MM.1S (cell line): ENCODE results near the gene PXYLP1.

ENCODE experiments used
- DNase-seq: peaks from one replicate; pipeline ENCODE4 v3.0.0-alpha.2; 2015
- H2AFZ ChIP-seq: fragments of 300-600 bp; sonication (generic); 2 replicates; pipeline ENCODE4 v1.6.0; 2016; ENCODE audit warnings: antibody characterized with exemption, low read length
- H3F3A ChIP-seq: fragments of 300-600 bp; sonication (generic); 2 replicates; pipeline ENCODE4 v1.6.1; 2016; ENCODE audit warnings: mild to moderate bottlenecking, antibody characterized with exemption, low read length, moderate library complexity, mixed read lengths; ENCODE audit not compliant: insufficient read depth
- H3K27ac ChIP-seq: fragments of 300-600 bp; sonication (generic); 2 replicates; pipeline ENCODE4 v1.5.1; 2016; ENCODE audit warnings: mild to moderate bottlenecking, low read length
- H3K27me3 ChIP-seq: fragments of 300-600 bp; sonication (generic); replicated peaks from 2 replicates; pipeline ENCODE4 v1.6.0; 2016; ENCODE audit warnings: low read length; ENCODE audit not compliant: insufficient read depth
- H3K36me3 ChIP-seq: fragments of 300-600 bp; sonication (generic); replicated peaks from 2 replicates; pipeline ENCODE4 v1.6.1; 2016; ENCODE audit warnings: mild to moderate bottlenecking, low read length, mixed read lengths; ENCODE audit not compliant: insufficient read depth
- H3K4me1 ChIP-seq: fragments of 300-600 bp; sonication (generic); 2 replicates; pipeline ENCODE4 v1.6.1; 2016; ENCODE audit warnings: low read length, mixed read lengths
- H3K4me2 ChIP-seq: fragments of 300-600 bp; sonication (generic); 2 replicates; pipeline ENCODE4 v1.6.0; 2016; ENCODE audit warnings: low read depth, low read length
- H3K4me3 ChIP-seq: fragments of 300-600 bp; sonication (generic); 2 replicates; pipeline ENCODE4 v1.5.1; 2016; ENCODE audit warnings: low read length, mixed read lengths
- H3K79me2 ChIP-seq: fragments of 300-600 bp; sonication (generic); 2 replicates; pipeline ENCODE4 v1.6.1; 2016; ENCODE audit warnings: mixed run types, low read length, mixed read lengths
- H3K9ac ChIP-seq: fragments of 300-600 bp; sonication (generic); 2 replicates; pipeline ENCODE4 v1.6.1; 2016; ENCODE audit warnings: low read length, mixed read lengths
- H3K9me2 ChIP-seq: fragments of 300-600 bp; sonication (generic); replicated peaks from 2 replicates; pipeline ENCODE4 v1.6.1; 2016; ENCODE audit warnings: mild to moderate bottlenecking, low read length, mixed read lengths; ENCODE audit not compliant: insufficient read depth
- H3K9me3 ChIP-seq: fragments of 300-600 bp; sonication (generic); replicated peaks from 2 replicates; pipeline ENCODE4 v1.6.1; 2016; ENCODE audit warnings: mild to moderate bottlenecking, low read length, mixed read lengths; ENCODE audit not compliant: insufficient read depth
- H4K20me1 ChIP-seq: fragments of 300-600 bp; sonication (generic); 2 replicates; pipeline ENCODE4 v1.6.1; 2016; ENCODE audit warnings: mild to moderate bottlenecking, low read length, moderate library complexity, mixed read lengths; ENCODE audit not compliant: insufficient read depth
- CTCF ChIP-seq: fragments of 300-600 bp; sonication (generic); IDR thresholded peaks from 2 replicates; pipeline ENCODE4 v1.5.1; 2016; ENCODE audit warnings: antibody characterized with exemption, low read length, mixed read lengths
- EZH2 ChIP-seq: fragments of 300-600 bp; sonication (generic); optimal IDR thresholded peaks from 2 replicates; pipeline ENCODE3; 2017; ENCODE audit warnings: low read depth, mild to moderate bottlenecking, antibody characterized with exemption, low read length, mixed read lengths
- EZH2phosphoT487 ChIP-seq: fragments of 300-600 bp; sonication (generic); IDR thresholded peaks from 2 replicates; pipeline ENCODE4 v1.6.1; 2018; ENCODE audit warnings: antibody characterized with exemption, low read length

The PXYLP1 gene

DNA sequence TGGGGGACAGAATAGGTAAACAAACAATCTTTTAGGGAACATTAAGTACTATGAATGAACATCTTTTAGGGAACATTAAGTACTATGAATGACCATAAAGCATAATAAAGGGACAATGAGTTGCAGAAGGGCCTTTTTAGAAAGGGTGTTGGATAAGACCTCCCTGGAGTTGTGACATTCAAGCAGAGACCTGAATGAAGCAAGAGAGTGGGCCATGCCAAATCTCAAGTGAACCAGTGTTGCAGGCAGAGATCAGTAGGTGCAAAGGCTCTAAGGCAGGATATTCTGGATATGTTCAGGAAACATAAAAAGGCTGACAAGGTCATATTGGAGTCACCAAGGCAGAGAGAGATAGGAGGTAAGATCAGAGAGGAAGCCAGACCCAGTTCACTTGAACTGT is 107.3 kb downstream of the PXYLP1 start:
- H3F3A ChIP-seq: 0 out of 2 replicates have a peak, but pooled peaks cover 4% of the 10 kb centered on the region
- no peak overlapping the region for H3K4me2 ChIP-seq
- peaks cover 12% of the 10 kb centered on the region for H3K4me1 ChIP-seq
- H3K79me2 ChIP-seq: no peaks in the 10 kb centered on the region
- H3K9me2 ChIP-seq: no peaks in the 10 kb centered on the region
- H3K27ac ChIP-seq: no peak overlapping the region
- H3K9ac ChIP-seq: no peak overlapping the region
- H3K4me3 ChIP-seq: no peak overlapping the region
- no peaks in the 10 kb centered on the region for H3K9me3 ChIP-seq
- no peak for DNase-seq
- H4K20me1 ChIP-seq: no peaks in the 10 kb centered on the region
- TF ChIP-seq EZH2phosphoT487 (no peak), CTCF (no peak), EZH2 (no peak)
- H3K27me3 ChIP-seq: no peaks in the 10 kb centered on the region
- H2AFZ ChIP-seq: no peak overlapping the region
- no peaks in the 10 kb centered on the region for H3K36me3 ChIP-seq

DNA sequence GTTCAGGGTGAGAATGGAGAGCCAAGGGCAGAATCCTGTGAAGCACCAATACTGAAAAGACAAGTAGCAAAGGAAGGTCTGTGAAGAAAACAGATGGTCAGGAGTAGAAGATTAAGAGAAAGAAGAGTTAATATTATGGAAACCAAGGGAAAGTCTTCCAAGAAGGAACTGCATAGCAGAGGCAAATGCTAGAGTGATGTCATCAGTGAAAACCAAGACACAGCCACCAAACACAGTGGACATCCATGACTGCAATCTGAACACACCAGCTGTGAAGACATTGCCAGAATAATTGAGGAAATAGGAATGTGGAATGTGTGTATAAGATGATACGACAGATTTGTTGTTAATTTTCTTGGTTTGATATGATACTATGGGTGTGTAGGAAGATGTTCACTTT is 109.9 kb downstream of the PXYLP1 start:
- Histone ChIP-seq H2AFZ (no peak overlapping the region), H3K27ac (no peak overlapping the region), H3K9me3 (no peaks in the 10 kb centered on the region), H3F3A (0 out of 2 replicates have a peak, but pooled peaks cover 4% of the 10 kb centered on the region), H3K27me3 (no peaks in the 10 kb centered on the region), H3K36me3 (no peaks in the 10 kb centered on the region), H4K20me1 (no peaks in the 10 kb centered on the region), H3K4me3 (no peak overlapping the region), H3K9ac (no peak overlapping the region), H3K4me2 (no peak overlapping the region), H3K9me2 (no peaks in the 10 kb centered on the region), H3K79me2 (no peaks in the 10 kb centered on the region), H3K4me1 (peaks cover 11% of the 10 kb centered on the region)
- DNase-seq: no peak
- TF ChIP-seq EZH2: no peak
- TF ChIP-seq CTCF: no peak
- no peak for TF ChIP-seq EZH2phosphoT487

DNA sequence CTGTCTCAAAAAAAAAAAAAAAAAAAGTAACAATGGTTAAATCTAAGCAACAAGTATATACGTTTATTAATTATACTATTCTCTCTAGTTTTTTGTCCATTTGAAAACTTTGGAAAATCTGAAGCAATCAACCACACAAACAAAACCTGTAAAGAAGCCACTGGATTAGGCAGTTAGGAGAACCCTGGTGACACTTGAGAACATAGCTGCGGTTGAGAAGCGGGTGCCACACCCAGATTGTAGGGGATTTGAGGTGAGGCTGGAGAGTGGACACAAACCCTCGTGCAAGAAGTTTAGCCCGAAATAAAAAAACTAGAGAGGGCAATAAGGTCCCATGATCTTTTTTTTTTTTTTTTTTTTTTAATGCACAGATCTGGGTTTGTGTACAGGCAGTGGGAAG is 110.8 kb downstream of the PXYLP1 start:
- Histone ChIP-seq H3K27me3 (no peaks in the 10 kb centered on the region), H3K79me2 (no peaks in the 10 kb centered on the region), H3K27ac (no peak overlapping the region), H2AFZ (no peak overlapping the region), H3K4me2 (no peak overlapping the region), H3K9ac (no peak overlapping the region), H3K4me1 (peaks cover 5% of the 10 kb centered on the region; the same call in 1 of the 2 replicates), H3K9me3 (no peaks in the 10 kb centered on the region), H3K9me2 (no peaks in the 10 kb centered on the region), H4K20me1 (no peaks in the 10 kb centered on the region), H3F3A (no peaks in the 10 kb centered on the region), H3K4me3 (no peak overlapping the region), H3K36me3 (no peaks in the 10 kb centered on the region)
- TF ChIP-seq EZH2phosphoT487: no peak
- no peak for TF ChIP-seq CTCF
- no peak for TF ChIP-seq EZH2
- DNase-seq: no peak
